Measurements from ENCODE around the gene NAA20.
"Not testable (repeated sequence)": the region's sequence is repeated elsewhere in the genome, so short reads cannot be mapped to it uniquely, and the experiment has no call there.

Gene NAA20

GRCh38 chr20:20003031-20003954 is 13.9 kb upstream of the NAA20 start:
- H3K4me3 ChIP-seq, result peak overlapping the region; percentile 38 to 40

DNA sequence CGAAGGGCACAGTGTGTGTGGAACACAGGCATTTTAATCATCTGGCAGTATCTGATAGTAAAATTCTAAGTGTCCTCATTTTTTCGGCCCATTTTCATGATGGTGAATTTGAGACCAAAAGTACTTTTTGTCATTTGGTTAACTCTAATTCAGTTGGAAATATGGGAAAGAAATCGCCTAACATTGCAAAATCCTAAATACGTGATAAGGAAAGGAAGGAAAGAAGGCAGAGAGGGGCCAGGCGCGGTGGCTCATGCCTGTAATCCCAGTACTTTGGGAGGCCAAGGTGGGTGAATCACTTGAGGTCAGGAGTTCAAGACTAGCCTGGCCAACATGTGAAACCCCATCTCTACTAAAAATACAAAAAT is 13.2 kb upstream of the NAA20 start:
- DNase-seq, result not testable (repeated sequence)
- Histone ChIP-seq H3K4me3 (peak overlapping the region; percentile 38 to 40), H3K4me1 (peaks cover 0 to 25% (median 17%) of the 10 kb centered on the region in 4 donors)

More at GRCh38 chr20:20003031-20003954, 13.9 kb upstream of the NAA20 start:
- Histone ChIP-seq H3K27ac (peak overlapping the region; percentile 82 to 83), H3K36me3 (peaks cover 22 to 36% (median 28%) of the 10 kb centered on the region in 3 donors), H3K27me3 (no peaks in the 10 kb centered on the region), H3K4me1 (peaks cover 0 to 25% (median 17%) of the 10 kb centered on the region in 4 donors), H3K9me3 (no peaks in the 10 kb centered on the region)
- DNase-seq, result peak; percentile 60 to 76
- intact Hi-C loops (cut with DNase I; ENCODE audit: low total_unique reads), result no loop called here
- TF ChIP-seq CTCF (IDR thresholded peaks at IDR 0.05), result no peak

GRCh38 chr20:20005342-20005741 is 11.8 kb upstream of the NAA20 start:
- peak overlapping the region in 1 of 2 donors; percentile 26 for H3K27ac ChIP-seq
- H3K4me3 ChIP-seq, result no peak overlapping the region
- H3K9me3 ChIP-seq, result no peaks in the 10 kb centered on the region
- H3K36me3 ChIP-seq, result peaks cover 8 to 15% (median 8%) of the 10 kb centered on the region in 3 donors
- H3K27me3 ChIP-seq, result no peaks in the 10 kb centered on the region
- intact Hi-C loops (cut with DNase I; ENCODE audit: low total_unique reads), result no loop called here
- H3K4me1 ChIP-seq, result peaks cover 0 to 35% (median 24%) of the 10 kb centered on the region in 4 donors
- TF ChIP-seq CTCF (IDR thresholded peaks at IDR 0.05), result no peak
- DNase-seq, result no peak

More for the DNA sequence above, 13.2 kb upstream of the NAA20 start:
- H3K27me3 ChIP-seq; H3K9me3 ChIP-seq; intact Hi-C loops (cut with DNase I; ENCODE audit: low total_unique reads): not testable (repeated sequence)
- Histone ChIP-seq H3K27ac (peak overlapping the region; percentile 82 to 83), H3K36me3 (peaks cover 16 to 29% (median 22%) of the 10 kb centered on the region in 3 donors)

DNA sequence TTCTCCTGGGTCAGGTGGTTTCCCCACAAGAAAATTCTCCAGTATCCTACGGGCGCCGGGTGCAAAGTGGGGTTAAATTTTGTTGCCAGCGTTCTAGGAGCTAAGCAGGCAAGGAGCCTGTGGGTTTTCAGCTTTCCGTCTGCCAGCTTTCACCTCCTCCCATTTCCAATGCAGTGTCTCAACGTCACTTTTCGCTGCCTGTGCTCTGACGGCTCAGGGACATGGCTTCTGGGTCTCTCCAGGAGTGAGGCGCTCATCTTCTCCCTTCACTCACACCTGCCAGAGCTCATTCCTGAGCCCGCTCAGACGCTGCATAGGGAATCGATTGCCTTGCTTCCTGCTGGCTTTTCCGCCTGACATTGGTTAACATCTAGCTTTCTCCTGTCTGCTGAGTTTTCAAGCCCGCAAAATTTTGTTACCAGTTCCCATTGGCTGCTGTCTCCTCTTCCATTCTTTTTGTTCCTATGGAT is 7.3 kb upstream of the NAA20 start:
- DNase-seq, result no peak
- H3K9me3 ChIP-seq, result no peaks in the 10 kb centered on the region
- H3K36me3 ChIP-seq, result no peaks in the 10 kb centered on the region
- TF ChIP-seq CTCF (IDR thresholded peaks at IDR 0.05), result no peak
- peak overlapping the region; percentile 79 to 90 for H3K27ac ChIP-seq
- H3K4me3 ChIP-seq, result no peak overlapping the region
- intact Hi-C loops (cut with DNase I; ENCODE audit: low total_unique reads), result no loop called here
- peaks cover 0 to 28% (median 12%) of the 10 kb centered on the region in 4 donors for H3K4me1 ChIP-seq
- no peaks in the 10 kb centered on the region for H3K27me3 ChIP-seq

DNA sequence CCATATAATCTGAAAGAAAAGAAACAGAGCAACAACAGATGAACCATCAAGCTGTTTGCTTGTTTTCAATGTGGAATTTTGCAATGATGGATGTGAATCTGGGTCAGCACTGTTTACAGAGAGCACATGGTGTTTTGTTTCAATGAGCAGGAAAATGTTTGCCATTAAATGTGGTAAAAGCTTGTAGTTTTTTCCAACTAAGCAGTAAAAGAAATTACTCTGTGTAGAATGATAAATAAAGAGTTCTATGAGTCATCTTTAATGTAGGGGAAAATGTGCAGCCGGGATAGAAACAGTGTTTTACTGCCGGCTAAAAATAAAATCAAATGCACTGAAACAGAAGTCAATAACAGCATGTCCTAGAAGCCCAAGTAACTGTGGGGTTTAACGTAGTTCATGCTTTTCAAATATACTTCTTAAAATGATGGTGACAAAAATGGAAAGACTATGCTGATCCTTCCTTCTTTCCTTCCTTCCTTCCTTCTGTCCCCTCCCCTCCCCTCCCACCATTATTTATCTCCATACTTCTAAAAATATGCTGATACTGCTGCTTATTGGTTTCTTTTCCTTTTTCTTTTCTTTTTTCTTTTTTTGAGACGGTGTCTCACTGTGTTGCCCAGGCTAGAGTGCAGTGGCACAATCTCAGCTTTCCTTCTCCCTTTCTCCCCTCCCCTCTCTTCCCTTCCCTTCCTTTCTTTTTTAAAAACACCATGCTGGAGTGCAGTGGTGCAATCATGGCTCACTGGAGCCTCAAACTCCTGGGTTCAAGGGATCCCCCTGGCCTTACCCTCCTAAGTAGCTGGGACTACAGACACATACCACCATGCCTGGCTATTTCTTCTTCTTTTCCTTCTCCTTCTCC is 6.3 kb upstream of the NAA20 start:
- peaks cover 0 to 28% (median 12%) of the 10 kb centered on the region in 4 donors for H3K4me1 ChIP-seq
- no peak for DNase-seq
- TF ChIP-seq CTCF (IDR thresholded peaks at IDR 0.05), result no peak
- H3K27ac ChIP-seq, result peak overlapping the region; percentile 79 to 90
- no peaks in the 10 kb centered on the region for H3K27me3 ChIP-seq
- peak overlapping the region; percentile 26 to 36 for H3K4me3 ChIP-seq
- no peaks in the 10 kb centered on the region for H3K9me3 ChIP-seq
- intact Hi-C loops (cut with DNase I; ENCODE audit: low total_unique reads), result no loop called here
- H3K36me3 ChIP-seq, result no peaks in the 10 kb centered on the region

All from tibial artery (tissue), 4 donors.